ENCODE measurements around the gene FAT1.

The FAT1 gene

GRCh38 chr4:186724058-186724863 lies 605 bp upstream of the FAT1 start:
- DNase-seq = no peak

- no peak for DNase-seq
Measured at GRCh38 chr4:186722796-186723291, 812 bp downstream of the FAT1 start.

- no peak for DNase-seq
Measured at GRCh38 chr4:186719925-186720694, 3.5 kb downstream of the FAT1 start.

- DNase-seq = no peak
Measured at GRCh38 chr4:186717556-186717955, 6.1 kb downstream of the FAT1 start.

GRCh38 chr4:186715077-186715476 lies 8.6 kb downstream of the FAT1 start:
- no peak for DNase-seq

- DNase-seq = no peak
Measured at GRCh38 chr4:186714006-186714675, 9.5 kb downstream of the FAT1 start.

- no peak for DNase-seq
Measured at GRCh38 chr4:186712690-186713089, 11.0 kb downstream of the FAT1 start.

GRCh38 chr4:186710521-186711119 lies 13.0 kb downstream of the FAT1 start:
- no peak for DNase-seq

- DNase-seq = no peak
Measured at GRCh38 chr4:186709517-186709916, 14.1 kb downstream of the FAT1 start.

GRCh38 chr4:186708554-186708953 lies 15.1 kb downstream of the FAT1 start:
- DNase-seq = no peak

GRCh38 chr4:186707996-186708395 lies 15.7 kb downstream of the FAT1 start:
- DNase-seq = no peak

- DNase-seq = no peak
Measured at GRCh38 chr4:186707574-186707973, 16.1 kb downstream of the FAT1 start.

- no peak for DNase-seq
Measured at GRCh38 chr4:186704057-186704456, 19.6 kb downstream of the FAT1 start.

GRCh38 chr4:186703510-186703909 lies 20.1 kb downstream of the FAT1 start:
- DNase-seq = no peak

GRCh38 chr4:186702940-186703339 lies 20.7 kb downstream of the FAT1 start:
- DNase-seq = no peak

- no peak for DNase-seq
Measured at GRCh38 chr4:186702297-186702696, 21.4 kb downstream of the FAT1 start.

GRCh38 chr4:186701788-186702187 lies 21.9 kb downstream of the FAT1 start:
- DNase-seq = no peak

GRCh38 chr4:186701273-186701672 lies 22.4 kb downstream of the FAT1 start:
- no peak for DNase-seq

- DNase-seq = no peak
Measured at GRCh38 chr4:186700746-186701145, 22.9 kb downstream of the FAT1 start.

GRCh38 chr4:186699881-186700397 lies 23.7 kb downstream of the FAT1 start:
- DNase-seq = no peak

GRCh38 chr4:186699298-186699697 lies 24.4 kb downstream of the FAT1 start:
- DNase-seq = no peak

- no peak for DNase-seq
Measured at GRCh38 chr4:186698525-186698924, 25.1 kb downstream of the FAT1 start.

- no peak for DNase-seq
Measured at GRCh38 chr4:186698028-186698427, 25.6 kb downstream of the FAT1 start.

Measured in NCI-H1436 treated with DMSO at 0.1 percent for 48 hours (cell line).